SK-N-SH (cell line): Measurements from ENCODE around the gene C16orf92. TPM values are rescaled to one million over a fixed set of nuclear protein-coding genes. Genes with fewer than 3 reads are reported as not detected.
A peak's percentile ranks its signal among the peaks of the same experiment; 100 is the strongest.

Experiments
- CTCF ChIA-PET: fragments of 300-600, 350-600 bp; formaldehyde crosslinking; extraction: SDS; loops from one replicate; lab custom pipeline; 2021; lab: Yijun Ruan, JAX
- POLR2A ChIA-PET: fragments of 350-600 bp; sonication (Branson Sonifier 250); formaldehyde crosslinking; extraction: SDS; loops from one replicate; lab custom pipeline; 2020; ENCODE audit warnings: antibody characterized with exemption, inconsistent platforms; lab: Yijun Ruan, JAX
- DNase-seq: peaks from one replicate; pipeline ENCODE4 v3.0.0; 2012
- H2AFZ ChIP-seq: fragments of 200-600 bp; sonication (generic); 2 replicates; pipeline ENCODE4 v1.8.1; 2016; ENCODE audit warnings: antibody characterized with exemption, mild to moderate bottlenecking, low read depth
- H3F3A ChIP-seq: fragments of 200-600 bp; sonication (generic); replicated peaks from 2 replicates; pipeline ENCODE3; 2016; ENCODE audit warnings: antibody characterized with exemption, mild to moderate bottlenecking; ENCODE audit not compliant: insufficient read depth
- H3K27ac ChIP-seq, 2 experiments: fragments of 200-500 bp in 1 of 2; fragments of 200-600 bp in 1 of 2; sonication (Bioruptor generic) in 1 of 2; sonication (generic), shearing (Covaris generic) in 1 of 2; 2 replicates each; pipeline versions ENCODE4 v1.5.1 to v1.6.1; 2014 to 2016; ENCODE audit warnings: low read depth in 2 of 2, inconsistent platforms in 1 of 2, low read length in 1 of 2, mild to moderate bottlenecking in 1 of 2, mixed read lengths in 1 of 2
- H3K27me3 ChIP-seq: fragments of 200-600 bp; sonication (generic), shearing (Covaris generic); 2 replicates; pipeline ENCODE4 v1.6.1; 2016; ENCODE audit warnings: mixed run types; ENCODE audit not compliant: insufficient read depth
- H3K36me3 ChIP-seq, 2 experiments: fragments of 200-500 bp in 1 of 2; fragments of 200-600 bp in 1 of 2; sonication (Bioruptor generic) in 1 of 2; sonication (generic) in 1 of 2; replicated peaks in 1 of 2; 2 replicates each; pipeline versions ENCODE3 to v1.5.1; 2014 to 2016; ENCODE audit warnings: low read length in 1 of 2, mild to moderate bottlenecking in 1 of 2; ENCODE audit not compliant: insufficient read depth in 2 of 2, control insufficient read depth in 1 of 2
- H3K4me1 ChIP-seq, 2 experiments: fragments of 200-500 bp in 1 of 2; fragments of 200-600 bp in 1 of 2; sonication (Bioruptor generic) in 1 of 2; sonication (generic), shearing (Covaris generic) in 1 of 2; 2 replicates each; pipeline versions ENCODE4 v1.5.1 to v1.6.1; 2014 to 2016; ENCODE audit warnings: low read depth in 1 of 2, low read length in 1 of 2, mixed run types in 1 of 2; ENCODE audit not compliant: insufficient read depth in 2 of 2, control insufficient read depth in 1 of 2
- H3K4me2 ChIP-seq: fragments of 200-600 bp; sonication (generic), shearing (Covaris generic); 2 replicates; pipeline ENCODE4 v1.6.1; 2017; ENCODE audit warnings: mixed run types
- H3K4me3 ChIP-seq, 2 experiments: fragments of 200-500 bp in 1 of 2; fragments of 200-600 bp in 1 of 2; sonication (Bioruptor generic) in 1 of 2; sonication (generic), shearing (Covaris generic) in 1 of 2; 2 replicates each; pipeline versions ENCODE4 v1.5.1 to v1.8.1; 2014 to 2016; ENCODE audit warnings: low read depth in 2 of 2, inconsistent platforms in 1 of 2, low read length in 1 of 2, mild to moderate bottlenecking in 1 of 2, mixed read lengths in 1 of 2, moderate library complexity in 1 of 2
- H3K79me2 ChIP-seq: fragments of 200-600 bp; sonication (generic); 2 replicates; pipeline ENCODE4 v1.8.1; 2017; ENCODE audit warnings: mild to moderate bottlenecking; ENCODE audit not compliant: insufficient read depth
- H3K9ac ChIP-seq: fragments of 200-600 bp; sonication (generic); 2 replicates; pipeline ENCODE4 v1.6.1; 2017; ENCODE audit warnings: mixed run types
- H3K9me2 ChIP-seq: fragments of 200-600 bp; sonication (generic); 2 replicates; pipeline ENCODE4 v1.6.1; 2017; ENCODE audit warnings: mixed run types
- H3K9me3 ChIP-seq: fragments of 200-600 bp; sonication (generic); 2 replicates; pipeline ENCODE4 v1.6.1; 2017; ENCODE audit warnings: mixed run types, mild to moderate bottlenecking, moderate library complexity
- H4K20me1 ChIP-seq: fragments of 200-600 bp; sonication (generic); 2 replicates; pipeline ENCODE4 v1.6.1; 2017; ENCODE audit warnings: mild to moderate bottlenecking, mixed run types; ENCODE audit not compliant: insufficient read depth
- CHD2 ChIP-seq: fragments of 150-350 bp; IDR thresholded peaks from 2 replicates; pipeline ENCODE4 v1.6.1; 2018; ENCODE audit warnings: low read length; ENCODE audit not compliant: partially characterized antibody
- EZH2phosphoT487 ChIP-seq: fragments of 200-600 bp; sonication (generic); IDR thresholded peaks from 2 replicates; pipeline ENCODE4 v1.6.1; 2017; ENCODE audit warnings: low read depth, mixed run types, mild to moderate bottlenecking, antibody characterized with exemption, moderate library complexity, borderline replicate concordance
- FOXM1 ChIP-seq: IDR thresholded peaks from 2 replicates; pipeline ENCODE4 v1.4.0; 2012; ENCODE audit warnings: low read depth, mild to moderate bottlenecking
- GABPA ChIP-seq: IDR thresholded peaks from 2 replicates; pipeline ENCODE4 v1.4.0; 2012; ENCODE audit warnings: low read depth, mild to moderate bottlenecking
- GATA2 ChIP-seq: sonication (generic); formaldehyde crosslinking; IDR thresholded peaks from 2 replicates; pipeline ENCODE4 v1.5.0; 2020; ENCODE audit warnings: mild to moderate bottlenecking, missing genetic modification reagents
- JUND ChIP-seq: IDR thresholded peaks from 2 replicates; pipeline ENCODE4 v1.4.0; 2012
- MXI1 ChIP-seq: IDR thresholded peaks from 2 replicates; pipeline ENCODE4 v1.6.1; 2012; ENCODE audit warnings: mild to moderate bottlenecking, low read depth, low read length, improper control_type of control experiment
- NFIC ChIP-seq: IDR thresholded peaks from 2 replicates; pipeline ENCODE4 v1.4.0; 2012; ENCODE audit warnings: borderline replicate concordance
- POLR2AphosphoS5 ChIP-seq: IDR thresholded peaks from 2 replicates; pipeline ENCODE4 v1.6.1; 2012; ENCODE audit warnings: low read depth, low read length
- RFX5 ChIP-seq: IDR thresholded peaks from 2 replicates; pipeline ENCODE4 v1.6.1; 2012; ENCODE audit warnings: mild to moderate bottlenecking, improper control_type of control experiment, low read length
- TAF1 ChIP-seq: IDR thresholded peaks from 2 replicates; pipeline ENCODE4 v1.6.1; 2012; ENCODE audit warnings: low read depth, mild to moderate bottlenecking, low read length, moderate library complexity, borderline replicate concordance
- WGBS: methylation state at CpG from one replicate; pipeline ENCODE4 v1.1.6; 2017; ENCODE audit warnings: low lambda C conversion rate; 5-methylcytosine and 5-hydroxymethylcytosine counted together
- polyA plus RNA-seq, 3 experiments: library from polyadenylated mRNA; depleted of rRNA; stranded (reverse); fragments of >200 nt; gene quantifications; 2 replicates each; pipeline ENCODE4 v1.2.3, GENCODE V29; 2012
- TF ChIP-seq, protein P1 (sequence below): IDR thresholded peaks from 2 replicates; pipeline ENCODE4; 2012
- TF ChIP-seq, protein P2 (sequence below): IDR thresholded peaks from 2 replicates; pipeline ENCODE4 v1.6.1; 2012; ENCODE audit warnings: mild to moderate bottlenecking, low read depth, low read length, moderate library complexity
- TF ChIP-seq, protein P3 (sequence below): IDR thresholded peaks from 2 replicates; pipeline ENCODE4 v1.4.0; 2012; ENCODE audit warnings: low read depth

Gene C16orf92
- polyA plus RNA-seq, 1 of the 3 experiments (the other 2 are of a cell fraction): not detected

DNA sequence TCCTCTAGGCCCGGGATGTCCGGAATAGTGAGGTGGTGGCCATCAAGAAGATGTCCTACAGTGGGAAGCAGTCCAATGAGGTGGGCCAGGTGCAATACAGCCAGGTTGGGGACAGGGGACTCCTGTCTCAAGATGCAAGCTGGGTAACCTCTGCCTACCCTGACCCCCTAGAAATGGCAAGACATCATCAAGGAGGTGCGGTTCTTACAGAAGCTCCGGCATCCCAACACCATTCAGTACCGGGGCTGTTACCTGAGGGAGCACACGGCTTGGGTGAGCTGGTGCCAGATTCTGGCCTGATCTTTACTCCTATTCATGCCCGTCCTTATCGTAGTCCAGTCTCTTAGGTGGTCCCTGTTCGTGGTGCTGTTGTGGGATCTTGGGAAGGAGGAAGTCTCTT is 44.9 kb upstream of the C16orf92 start:
- Histone ChIP-seq H3K9me2 (no peaks in the 10 kb centered on the region), H3F3A (no peaks in the 10 kb centered on the region), H3K27ac (no peak overlapping the region), H3K79me2 (peaks cover 46% of the 10 kb centered on the region), H3K27me3 (no peaks in the 10 kb centered on the region), H4K20me1 (peaks cover 38% of the 10 kb centered on the region), H3K9ac (no peak overlapping the region), H3K4me1 (peaks cover 20 to 24% of the 10 kb centered on the region in 2 experiments; a peak in 3 of 4 replicates), H3K4me2 (no peak overlapping the region), H3K36me3 (peaks cover 23 to 58% of the 10 kb centered on the region in 2 experiments), H3K4me3 (no peak overlapping the region), H3K9me3 (no peaks in the 10 kb centered on the region), H2AFZ (no peak overlapping the region)
- POLR2A ChIA-PET: no interaction called here
- no peak for DNase-seq
- WGBS: 95% methylated on average over 4 of the region's 9 CpGs
- CTCF ChIA-PET: interaction anchor here (0.8 to 8.2 kb wide), 3 partner anchors 9 to 54 kb away, joined by 3 to 41 read pairs (median 13); no protein-coding TSS in a partner anchor
- TF ChIP-seq, protein P1, sequence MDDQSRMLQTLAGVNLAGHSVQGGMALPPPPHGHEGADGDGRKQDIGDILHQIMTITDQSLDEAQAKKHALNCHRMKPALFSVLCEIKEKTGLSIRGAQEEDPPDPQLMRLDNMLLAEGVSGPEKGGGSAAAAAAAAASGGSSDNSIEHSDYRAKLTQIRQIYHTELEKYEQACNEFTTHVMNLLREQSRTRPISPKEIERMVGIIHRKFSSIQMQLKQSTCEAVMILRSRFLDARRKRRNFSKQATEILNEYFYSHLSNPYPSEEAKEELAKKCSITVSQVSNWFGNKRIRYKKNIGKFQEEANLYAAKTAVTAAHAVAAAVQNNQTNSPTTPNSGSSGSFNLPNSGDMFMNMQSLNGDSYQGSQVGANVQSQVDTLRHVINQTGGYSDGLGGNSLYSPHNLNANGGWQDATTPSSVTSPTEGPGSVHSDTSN: no peak
- TF ChIP-seq NFIC: no peak
- TF ChIP-seq, protein P2, sequence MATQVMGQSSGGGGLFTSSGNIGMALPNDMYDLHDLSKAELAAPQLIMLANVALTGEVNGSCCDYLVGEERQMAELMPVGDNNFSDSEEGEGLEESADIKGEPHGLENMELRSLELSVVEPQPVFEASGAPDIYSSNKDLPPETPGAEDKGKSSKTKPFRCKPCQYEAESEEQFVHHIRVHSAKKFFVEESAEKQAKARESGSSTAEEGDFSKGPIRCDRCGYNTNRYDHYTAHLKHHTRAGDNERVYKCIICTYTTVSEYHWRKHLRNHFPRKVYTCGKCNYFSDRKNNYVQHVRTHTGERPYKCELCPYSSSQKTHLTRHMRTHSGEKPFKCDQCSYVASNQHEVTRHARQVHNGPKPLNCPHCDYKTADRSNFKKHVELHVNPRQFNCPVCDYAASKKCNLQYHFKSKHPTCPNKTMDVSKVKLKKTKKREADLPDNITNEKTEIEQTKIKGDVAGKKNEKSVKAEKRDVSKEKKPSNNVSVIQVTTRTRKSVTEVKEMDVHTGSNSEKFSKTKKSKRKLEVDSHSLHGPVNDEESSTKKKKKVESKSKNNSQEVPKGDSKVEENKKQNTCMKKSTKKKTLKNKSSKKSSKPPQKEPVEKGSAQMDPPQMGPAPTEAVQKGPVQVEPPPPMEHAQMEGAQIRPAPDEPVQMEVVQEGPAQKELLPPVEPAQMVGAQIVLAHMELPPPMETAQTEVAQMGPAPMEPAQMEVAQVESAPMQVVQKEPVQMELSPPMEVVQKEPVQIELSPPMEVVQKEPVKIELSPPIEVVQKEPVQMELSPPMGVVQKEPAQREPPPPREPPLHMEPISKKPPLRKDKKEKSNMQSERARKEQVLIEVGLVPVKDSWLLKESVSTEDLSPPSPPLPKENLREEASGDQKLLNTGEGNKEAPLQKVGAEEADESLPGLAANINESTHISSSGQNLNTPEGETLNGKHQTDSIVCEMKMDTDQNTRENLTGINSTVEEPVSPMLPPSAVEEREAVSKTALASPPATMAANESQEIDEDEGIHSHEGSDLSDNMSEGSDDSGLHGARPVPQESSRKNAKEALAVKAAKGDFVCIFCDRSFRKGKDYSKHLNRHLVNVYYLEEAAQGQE: no peak
- TF ChIP-seq, protein P3, sequence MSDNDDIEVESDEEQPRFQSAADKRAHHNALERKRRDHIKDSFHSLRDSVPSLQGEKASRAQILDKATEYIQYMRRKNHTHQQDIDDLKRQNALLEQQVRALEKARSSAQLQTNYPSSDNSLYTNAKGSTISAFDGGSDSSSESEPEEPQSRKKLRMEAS: no peak
- TF ChIP-seq CHD2: no peak
- no peak for TF ChIP-seq EZH2phosphoT487
- TF ChIP-seq, all 33 proteins: peak for 0

DNA sequence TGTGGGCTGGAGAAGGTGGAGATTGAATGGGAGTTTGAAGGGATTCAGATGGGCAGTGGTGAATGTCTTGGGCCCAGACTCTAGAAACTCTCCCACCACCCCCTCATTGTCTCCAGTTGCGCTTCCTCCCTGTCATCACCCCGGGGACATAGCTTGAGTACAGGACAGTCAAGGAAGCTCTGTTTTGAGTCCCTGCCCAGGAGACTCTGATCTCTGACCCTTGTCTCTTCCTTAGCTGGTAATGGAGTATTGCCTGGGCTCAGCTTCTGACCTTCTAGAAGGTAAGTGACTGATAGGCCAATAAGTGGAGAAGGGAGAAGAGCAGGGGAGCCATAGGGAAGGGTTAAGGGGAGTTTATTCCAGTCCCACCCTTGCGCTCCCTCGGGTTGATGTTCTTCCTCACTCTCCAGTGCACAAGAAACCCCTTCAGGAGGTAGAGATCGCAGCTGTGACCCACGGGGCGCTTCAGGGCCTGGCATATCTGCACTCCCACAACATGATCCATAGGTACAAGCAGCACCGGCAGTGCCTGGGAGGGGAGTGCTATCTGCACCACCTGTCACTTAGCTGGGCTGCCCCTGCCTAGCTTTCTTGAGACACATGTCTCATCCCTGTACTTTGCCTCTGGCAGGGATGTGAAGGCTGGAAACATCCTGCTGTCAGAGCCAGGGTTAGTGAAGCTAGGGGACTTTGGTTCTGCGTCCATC is 44.3 kb upstream of the C16orf92 start:
- Histone ChIP-seq H3K9me2 (no peaks in the 10 kb centered on the region), H3K4me1 (peaks cover 20 to 23% of the 10 kb centered on the region in 2 experiments; a peak in 3 of 4 replicates), H2AFZ (no peak overlapping the region), H3K9me3 (no peaks in the 10 kb centered on the region), H3K27ac (no peak overlapping the region), H3K27me3 (no peaks in the 10 kb centered on the region), H3F3A (no peaks in the 10 kb centered on the region), H3K36me3 (peaks cover 29 to 65% of the 10 kb centered on the region in 2 experiments), H3K79me2 (peaks cover 46% of the 10 kb centered on the region), H4K20me1 (peaks cover 38% of the 10 kb centered on the region), H3K4me2 (no peak overlapping the region), H3K9ac (no peak overlapping the region), H3K4me3 (no peak overlapping the region)
- ChIA-PET POLR2A (no interaction called here), CTCF (interaction anchor here (0.6 to 8.2 kb wide), 5 partner anchors 8 to 130 kb away, joined by 3 to 41 read pairs (median 4); no protein-coding TSS in a partner anchor)
- WGBS: 100% methylated on average over 7 of the region's 9 CpGs
- DNase-seq: peak; percentile 4
- TF ChIP-seq GATA2 (CRISPR knock-in tag) (no peak), JUND (no peak), NFIC (no peak), TAF1 (no peak), POLR2AphosphoS5 (no peak), FOXM1 (no peak), MXI1 (no peak), GABPA (no peak), RFX5 (no peak)
- TF ChIP-seq, protein P3: no peak
- TF ChIP-seq, protein P2: no peak
